Measurements from ENCODE around the gene PACSIN2. TPM values are rescaled to one million over a fixed set of nuclear protein-coding genes. Genes with fewer than 3 reads are reported as not detected.

The PACSIN2 gene
- total RNA-seq, 6 experiments from 2014 or later, result 21.4 to 67.0 (median 47.1) TPM

DNA sequence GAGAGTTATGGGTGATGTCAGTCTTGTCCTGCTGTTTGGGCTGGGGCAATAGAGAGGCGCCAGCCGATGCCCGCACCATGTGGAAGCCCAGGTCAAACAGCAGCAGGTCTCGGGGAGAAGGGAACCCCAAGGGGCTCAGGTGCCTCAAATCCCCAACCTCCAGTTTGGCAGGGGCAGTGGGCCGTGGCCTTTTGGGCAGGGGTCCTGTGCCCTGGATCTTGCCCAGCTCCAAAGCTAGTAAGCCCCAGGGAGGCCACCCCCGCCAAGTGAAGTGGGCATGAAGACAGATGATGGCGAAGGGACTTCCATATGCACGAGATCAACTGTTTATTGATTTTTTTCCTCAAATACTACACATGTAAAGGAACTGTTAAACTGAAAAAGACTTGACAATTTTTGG is 145.5 kb downstream of the PACSIN2 start:
- ATAC-seq, result no peak
- H3K27me3 ChIP-seq, result no peaks in the 10 kb centered on the region
- no peaks in the 10 kb centered on the region for H3K9me3 ChIP-seq
- peaks cover 0 to 32% (median 6%) of the 10 kb centered on the region in 4 donors for H3K36me3 ChIP-seq
- H3K27ac ChIP-seq, result peak overlapping the region in 1 of 3 donors; percentile 65
- no peak for DNase-seq
- peaks cover 0 to 13% (median 6%) of the 10 kb centered on the region in 4 donors for H3K4me1 ChIP-seq
- H3K4me3 ChIP-seq, result no peak overlapping the region
- intact Hi-C loops (cut with DNase I), result loop anchor here in 1 of 2 donors (10.0 kb wide), 1 partner anchor 165 kb away; no protein-coding TSS in a partner anchor
- TF ChIP-seq POLR2A (IDR thresholded peaks at IDR 0.05), result no peak
- TF ChIP-seq, protein P1, sequence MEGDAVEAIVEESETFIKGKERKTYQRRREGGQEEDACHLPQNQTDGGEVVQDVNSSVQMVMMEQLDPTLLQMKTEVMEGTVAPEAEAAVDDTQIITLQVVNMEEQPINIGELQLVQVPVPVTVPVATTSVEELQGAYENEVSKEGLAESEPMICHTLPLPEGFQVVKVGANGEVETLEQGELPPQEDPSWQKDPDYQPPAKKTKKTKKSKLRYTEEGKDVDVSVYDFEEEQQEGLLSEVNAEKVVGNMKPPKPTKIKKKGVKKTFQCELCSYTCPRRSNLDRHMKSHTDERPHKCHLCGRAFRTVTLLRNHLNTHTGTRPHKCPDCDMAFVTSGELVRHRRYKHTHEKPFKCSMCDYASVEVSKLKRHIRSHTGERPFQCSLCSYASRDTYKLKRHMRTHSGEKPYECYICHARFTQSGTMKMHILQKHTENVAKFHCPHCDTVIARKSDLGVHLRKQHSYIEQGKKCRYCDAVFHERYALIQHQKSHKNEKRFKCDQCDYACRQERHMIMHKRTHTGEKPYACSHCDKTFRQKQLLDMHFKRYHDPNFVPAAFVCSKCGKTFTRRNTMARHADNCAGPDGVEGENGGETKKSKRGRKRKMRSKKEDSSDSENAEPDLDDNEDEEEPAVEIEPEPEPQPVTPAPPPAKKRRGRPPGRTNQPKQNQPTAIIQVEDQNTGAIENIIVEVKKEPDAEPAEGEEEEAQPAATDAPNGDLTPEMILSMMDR (IDR thresholded peaks at IDR 0.05), result no peak
- 67% methylated on average over 3 of the region's 8 CpGs for WGBS (ENCODE audit: insufficient coverage, low coverage, low lambda C conversion rate, missing lambda C conversion rate)

DNA sequence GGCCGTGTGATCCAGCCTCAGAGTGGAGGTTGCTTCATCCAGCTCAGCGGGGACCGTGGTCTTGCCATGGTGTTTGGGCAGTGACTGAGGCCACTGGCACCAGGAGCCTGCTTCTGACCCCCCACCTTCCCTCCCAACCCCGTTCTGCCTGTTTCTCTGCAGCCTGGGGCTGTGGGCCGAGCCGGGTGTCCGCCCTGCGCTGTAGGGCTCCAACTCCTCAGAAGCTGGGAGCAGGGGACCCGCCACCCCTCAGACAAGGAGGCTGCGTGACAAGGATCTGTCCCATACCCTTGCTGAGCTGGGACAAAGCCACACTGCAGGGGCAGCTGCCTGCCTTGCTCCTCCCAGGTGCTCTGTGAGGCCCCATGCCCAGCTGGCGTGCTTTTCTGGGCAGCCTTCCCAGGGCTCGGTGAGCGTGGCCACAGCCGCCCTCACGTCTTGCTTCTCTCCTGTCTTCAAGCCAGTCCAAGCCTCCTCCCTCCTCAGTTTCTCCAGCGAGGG is 146.1 kb downstream of the PACSIN2 start:
- H3K27me3 ChIP-seq, result no peaks in the 10 kb centered on the region
- H3K36me3 ChIP-seq, result peaks cover 0 to 29% (median 5%) of the 10 kb centered on the region in 4 donors
- WGBS (ENCODE audit: insufficient coverage, low coverage, low lambda C conversion rate, missing lambda C conversion rate), result 34% methylated on average over 2 of the region's 16 CpGs
- no peak overlapping the region for H3K4me3 ChIP-seq
- no peaks in the 10 kb centered on the region for H3K9me3 ChIP-seq
- DNase-seq (peak; percentile 72 to 90 (median 90)), ATAC-seq (peak; percentile 66 to 78 (median 72))
- peak overlapping the region in 2 of 3 donors; percentile 53 to 65 for H3K27ac ChIP-seq
- peaks cover 0 to 13% (median 6%) of the 10 kb centered on the region in 4 donors for H3K4me1 ChIP-seq
- intact Hi-C loops (cut with DNase I), result loop anchor here in 1 of 2 donors (10.0 kb wide), 1 partner anchor 166 kb away; no protein-coding TSS in a partner anchor
- TF ChIP-seq POLR2A (IDR thresholded peaks at IDR 0.05), result no peak
- TF ChIP-seq, protein P1 (IDR thresholded peaks at IDR 0.05), result no peak

DNA sequence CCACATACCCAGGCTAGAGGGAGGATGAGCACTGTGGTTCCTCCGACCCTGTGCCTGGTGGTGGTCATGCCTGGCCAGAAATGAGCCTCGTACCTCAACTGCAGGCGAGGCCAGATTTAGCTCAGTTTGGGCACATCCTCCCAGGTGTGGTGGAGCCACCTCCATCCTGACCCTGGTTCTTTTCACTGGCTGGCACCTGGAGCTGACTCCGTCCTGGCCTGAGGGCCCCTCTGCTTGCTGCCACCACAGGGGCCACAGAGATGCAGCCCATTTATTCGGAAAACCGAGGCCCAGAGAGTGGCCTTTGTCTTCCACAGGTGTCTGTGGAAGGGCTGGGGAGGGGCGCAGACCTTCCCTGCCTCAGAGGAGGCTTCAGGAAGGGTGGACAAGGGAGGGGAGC is 148.8 kb downstream of the PACSIN2 start:
- Histone ChIP-seq H3K4me1 (peaks cover 0 to 13% (median 6%) of the 10 kb centered on the region in 4 donors), H3K27ac (no peak overlapping the region), H3K36me3 (peaks cover 0 to 9% (median 0%) of the 10 kb centered on the region in 4 donors), H3K4me3 (no peak overlapping the region), H3K9me3 (no peaks in the 10 kb centered on the region), H3K27me3 (no peaks in the 10 kb centered on the region)
- ATAC-seq, result no peak
- TF ChIP-seq, protein P1 (IDR thresholded peaks at IDR 0.05), result no peak
- no peak for TF ChIP-seq POLR2A (IDR thresholded peaks at IDR 0.05)
- WGBS (ENCODE audit: insufficient coverage, low coverage, low lambda C conversion rate, missing lambda C conversion rate), result 77% methylated on average over 6 of the region's 7 CpGs
- intact Hi-C loops (cut with DNase I), result loop anchor here in 1 of 2 donors (10.0 kb wide), 1 partner anchor 169 kb away; no protein-coding TSS in a partner anchor
- no peak for DNase-seq

DNA sequence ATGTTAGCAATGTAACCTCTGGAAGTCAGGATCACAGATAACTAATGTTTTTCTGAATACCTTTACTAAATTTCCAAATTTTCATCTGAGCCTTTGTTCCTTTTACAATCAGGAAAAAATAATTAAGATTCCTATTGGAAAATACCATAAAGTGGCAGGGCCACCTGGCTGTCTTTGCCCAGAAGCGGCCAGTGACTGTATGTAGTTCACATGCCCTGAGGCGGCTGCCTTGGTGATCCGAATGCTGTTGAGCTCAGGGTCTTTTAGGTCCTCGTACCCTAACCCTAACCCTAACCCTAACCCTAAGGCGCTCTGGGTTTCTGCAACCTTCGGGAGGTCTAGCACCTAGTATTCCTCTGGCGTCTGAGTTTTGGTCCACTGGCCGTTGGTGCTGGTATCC is 149.4 kb downstream of the PACSIN2 start:
- Histone ChIP-seq H3K36me3 (peaks cover 0 to 4% (median 0%) of the 10 kb centered on the region in 4 donors), H3K27me3 (no peaks in the 10 kb centered on the region), H3K4me3 (no peak overlapping the region), H3K9me3 (no peaks in the 10 kb centered on the region), H3K27ac (no peak overlapping the region), H3K4me1 (peaks cover 0 to 13% (median 6%) of the 10 kb centered on the region in 4 donors)
- ATAC-seq, result no peak
- WGBS (ENCODE audit: insufficient coverage, low coverage, low lambda C conversion rate, missing lambda C conversion rate), result 82% methylated on average over 4 of the region's 8 CpGs
- TF ChIP-seq, protein P1 (IDR thresholded peaks at IDR 0.05), result no peak
- no peak for TF ChIP-seq POLR2A (IDR thresholded peaks at IDR 0.05)
- no peak for DNase-seq
- intact Hi-C loops (cut with DNase I), result loop anchor here in 1 of 2 donors (10.0 kb wide), 1 partner anchor 169 kb away; no protein-coding TSS in a partner anchor
